ENCODE data around the gene SEC23IP.

SEC23IP gene

DNA sequence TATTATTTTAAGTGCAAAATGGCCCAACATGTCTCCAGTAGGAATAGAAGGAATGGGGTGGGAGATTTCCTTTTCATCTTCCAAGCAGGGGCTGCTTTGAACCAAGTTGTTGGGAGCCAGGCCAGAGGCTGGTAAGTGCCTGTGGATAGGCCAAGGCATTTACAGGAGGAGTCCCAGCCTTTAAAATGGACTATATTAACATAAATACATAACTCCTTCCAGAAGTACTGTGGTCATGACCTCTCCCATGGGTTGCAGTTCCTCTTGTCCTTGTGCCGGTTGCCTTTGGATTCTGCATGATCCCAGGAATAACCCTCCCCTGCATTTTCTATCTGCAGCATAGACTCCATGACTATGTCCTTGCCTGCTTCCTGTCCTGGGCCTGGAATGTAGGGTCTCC, 95.8 kb downstream of the SEC23IP start:
- H3K36me3 ChIP-seq (replicated peaks): no peaks in the 10 kb centered on the region
- peaks cover 6% of the 10 kb centered on the region; the same call in 1 of the 2 replicates for H3K27me3 ChIP-seq (ENCODE audit: low read depth)
- no peak overlapping the region for H3K4me3 ChIP-seq
- DNase-seq (ENCODE audit: low spot score in 2 of 2): no peak
- H3K4me1 ChIP-seq: no peaks in the 10 kb centered on the region
- H3K9me3 ChIP-seq: no peaks in the 10 kb centered on the region
- in situ Hi-C loops (cut with MboI; ENCODE audit: low sequenced_read_pairs): no loop called here

DNA sequence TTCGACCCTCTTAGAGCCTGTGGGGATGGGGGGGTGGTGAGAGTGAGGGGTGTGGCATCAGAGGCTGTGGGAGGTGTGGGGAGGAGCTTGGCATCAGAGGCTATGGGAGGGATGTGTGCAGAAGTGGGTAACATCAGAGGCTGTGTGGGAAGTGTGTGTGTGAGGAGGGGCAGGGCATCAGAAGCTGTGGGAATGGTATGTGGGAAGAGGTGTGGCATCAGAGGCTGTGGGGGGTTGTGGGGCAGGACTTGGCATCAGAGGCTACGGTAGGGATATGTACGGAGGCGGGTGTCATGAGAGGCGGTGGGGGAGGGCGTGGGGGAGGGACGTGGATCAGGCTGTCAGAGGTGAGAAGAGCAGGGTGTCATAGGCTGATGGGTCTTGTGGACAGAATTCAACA, 97.4 kb downstream of the SEC23IP start:
- Histone ChIP-seq H3K36me3 (replicated peaks) (no peaks in the 10 kb centered on the region), H3K4me3 (no peak overlapping the region), H3K4me1 (no peaks in the 10 kb centered on the region), H3K9me3 (no peaks in the 10 kb centered on the region), H3K27me3 (ENCODE audit: low read depth) (peaks cover 6% of the 10 kb centered on the region; the same call in 1 of the 2 replicates)
- in situ Hi-C loops (cut with MboI; ENCODE audit: low sequenced_read_pairs): no loop called here
- DNase-seq (ENCODE audit: low spot score in 2 of 2): no peak

DNA sequence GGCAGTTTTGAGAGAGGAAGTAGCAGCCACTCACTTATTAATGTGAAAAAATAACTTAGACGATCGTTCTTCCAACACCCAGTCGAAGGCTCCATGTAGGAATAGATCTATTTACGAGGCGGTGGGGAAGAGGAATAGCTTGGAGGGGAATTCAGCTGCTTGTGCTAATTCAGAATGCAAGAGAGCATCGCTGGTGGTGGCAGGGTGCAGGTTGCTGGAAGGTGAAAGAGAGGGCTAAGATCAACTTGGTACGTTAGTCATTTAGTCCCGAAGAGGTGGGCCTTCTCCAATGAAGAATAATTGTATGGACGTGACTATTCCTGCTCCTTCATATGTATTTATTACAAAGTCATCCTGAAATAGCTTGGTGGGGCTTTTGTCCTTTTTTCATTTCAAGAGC, 98.5 kb downstream of the SEC23IP start:
- DNase-seq (ENCODE audit: low spot score in 2 of 2): no peak
- Histone ChIP-seq H3K9me3 (no peaks in the 10 kb centered on the region; the same call in 1 of the 2 replicates), H3K27me3 (ENCODE audit: low read depth) (peaks cover 6% of the 10 kb centered on the region; the same call in 1 of the 2 replicates), H3K36me3 (replicated peaks) (no peaks in the 10 kb centered on the region), H3K4me3 (no peak overlapping the region), H3K4me1 (no peaks in the 10 kb centered on the region)
- in situ Hi-C loops (cut with MboI; ENCODE audit: low sequenced_read_pairs): no loop called here

DNA sequence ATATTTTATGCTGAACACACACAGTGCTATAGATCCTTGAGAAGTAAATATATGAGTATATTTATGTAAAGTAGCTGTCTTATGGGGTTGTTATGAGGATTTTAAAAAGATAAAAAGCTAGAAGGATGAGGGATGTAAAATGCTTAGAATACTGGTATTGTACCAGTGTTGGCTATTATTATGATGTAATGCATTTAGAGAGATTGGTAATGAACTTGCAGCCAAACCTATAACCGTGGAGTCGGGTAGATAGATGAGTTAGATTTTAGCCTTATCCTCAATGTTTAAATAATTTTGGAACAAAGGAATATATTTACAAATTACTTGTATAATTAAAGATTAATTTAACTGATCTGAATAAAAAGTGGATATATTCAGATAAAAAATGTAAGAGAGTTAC, 99.3 kb downstream of the SEC23IP start:
- Histone ChIP-seq H3K36me3 (replicated peaks) (no peaks in the 10 kb centered on the region), H3K27me3 (ENCODE audit: low read depth) (peaks cover 6% of the 10 kb centered on the region; the same call in 1 of the 2 replicates)
- in situ Hi-C loops (cut with MboI; ENCODE audit: low sequenced_read_pairs): no loop called here

More for the DNA sequence above, 99.3 kb downstream of the SEC23IP start:
- Histone ChIP-seq H3K9me3 (no peaks in the 10 kb centered on the region; the same call in 1 of the 2 replicates), H3K4me3 (no peak overlapping the region), H3K4me1 (no peaks in the 10 kb centered on the region)
- DNase-seq (ENCODE audit: low spot score in 2 of 2): no peak
